Measurements from ENCODE around the gene CELF5. TPM values are rescaled to one million over a fixed set of nuclear protein-coding genes. Genes with fewer than 3 reads are reported as not detected.

Gene CELF5
- total and polyA plus RNA-seq, 2 experiments from 2014 or later: 5.6 to 10.6 TPM

GRCh38 chr19:3322199-3322978, 97.9 kb downstream of the CELF5 start (continued):
- TF ChIP-seq ZNF462 (CRISPR knock-in tag; IDR thresholded peaks at IDR 0.05): no peak
- no peak for TF ChIP-seq ZNF114 (CRISPR knock-in tag; IDR thresholded peaks at IDR 0.05)
- no peak for TF ChIP-seq ETS1 (IDR thresholded peaks at IDR 0.05)
- TF ChIP-seq POLR2AphosphoS5 (IDR thresholded peaks at IDR 0.05; ENCODE audit: low read depth): no peak
- no peak for TF ChIP-seq EZH2 (IDR thresholded peaks at IDR 0.05; ENCODE audit: low read depth, unreplicated experiment)
- no peak for TF ChIP-seq EZH2phosphoT487 (IDR thresholded peaks at IDR 0.05; ENCODE audit: unreplicated experiment)

- Histone ChIP-seq H3K9me2 (ENCODE audit: insufficient read depth) (0 out of 2 replicates have a peak, but pooled peaks cover 4% of the 10 kb centered on the region), H3F3A (replicated peaks; ENCODE audit: low read depth) (no peaks in the 10 kb centered on the region), H3K27ac (ENCODE audit: low read depth) (no peak overlapping the region), H3K27me3 (ENCODE audit: insufficient read depth) (no peaks in the 10 kb centered on the region; the same call in 1 of the 2 replicates), H3K79me2 (replicated peaks; ENCODE audit: insufficient read depth) (no peaks in the 10 kb centered on the region), H4K20me1 (replicated peaks; ENCODE audit: insufficient read depth) (no peaks in the 10 kb centered on the region; the same call in 1 of the 2 replicates), H3K4me1 (ENCODE audit: insufficient read depth) (no peaks in the 10 kb centered on the region), H2AFZ (no peak overlapping the region), H3K4me2 (no peak overlapping the region), H3K36me3 (ENCODE audit: insufficient read depth) (no peaks in the 10 kb centered on the region), H3K4me3 (no peak overlapping the region)
- ATAC-seq (no peak), DNase-seq (ENCODE audit: low spot score) (no peak)
- Mint-ChIP-seq H3K9me3 (no peaks in the 10 kb centered on the region), H3K36me3 (ENCODE audit: low read depth) (no peaks in the 10 kb centered on the region; the same call in 2 of the 3 replicates), H3K27ac (no peak overlapping the region), H3K4me1 (no peaks in the 10 kb centered on the region), H3K27me3 (ENCODE audit: insufficient read depth, low read depth, poor library complexity) (peaks cover 9% of the 10 kb centered on the region), H3K4me3 (no peak overlapping the region)
- TF ChIP-seq STAT1 (IDR thresholded peaks at IDR 0.05; ENCODE audit: unreplicated experiment) (no peak), ZNF462 (CRISPR knock-in tag; IDR thresholded peaks at IDR 0.05) (no peak), NANOG (IDR thresholded peaks at IDR 0.05; ENCODE audit: borderline replicate concordance) (no peak)
Measured at GRCh38 chr19:3323026-3323425, 98.6 kb downstream of the CELF5 start.

All from GM23338 (cell line).